ENCODE measurements around the gene HDAC9.

The HDAC9 gene

DNA sequence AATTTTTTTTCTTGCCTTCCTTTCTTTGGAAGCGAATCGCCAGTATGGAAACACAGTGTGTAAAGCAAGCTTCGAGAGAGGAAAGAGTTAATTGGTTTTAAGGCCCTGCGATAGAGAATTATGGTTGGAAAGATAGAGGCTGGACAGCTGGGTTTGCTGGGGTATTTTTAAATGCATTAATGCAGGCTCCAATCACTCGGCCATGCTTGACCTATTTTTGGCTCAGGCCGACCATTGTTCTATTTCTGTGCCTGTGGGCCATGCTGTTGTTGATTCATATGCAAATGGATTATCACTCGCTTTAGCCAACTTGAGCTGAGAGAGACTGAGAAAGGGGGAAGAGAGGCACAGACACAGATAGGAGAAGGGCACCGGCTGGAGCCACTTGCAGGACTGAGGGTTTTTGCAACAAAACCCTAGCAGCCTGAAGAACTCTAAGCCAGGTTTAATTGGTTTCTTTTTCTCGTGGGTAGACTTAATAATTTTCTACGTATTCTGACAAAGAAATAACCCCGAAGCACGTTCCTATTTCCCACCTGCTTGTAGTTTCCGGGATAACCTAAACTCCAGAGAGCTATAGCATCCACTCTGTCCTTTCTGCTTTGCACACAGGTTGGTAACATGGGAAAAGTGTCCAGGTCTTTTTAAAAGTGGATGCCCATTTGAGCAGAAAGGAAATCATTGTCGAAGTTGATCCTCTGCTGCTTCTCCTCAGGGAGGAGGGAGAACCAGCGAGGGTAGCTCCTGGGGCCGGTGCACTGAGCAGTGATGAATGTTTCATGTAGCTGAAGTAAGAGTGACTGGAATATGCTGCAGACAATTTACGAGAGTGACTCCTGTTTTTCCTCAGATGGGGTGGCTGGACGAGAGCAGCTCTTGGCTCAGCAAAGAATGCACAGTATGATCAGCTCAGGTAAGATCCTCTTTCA lies at the start of gene HDAC9:
Gene HDAC9 (plus strand): TSS at position 338 of the 929 bp plus-strand sequence. CDS start 554 bp downstream, at position 892.
- H3K4me3 ChIP-seq (ENCODE audit: low read depth, low read length), result peak within 1 kb of the TSS; percentile 47
- TF ChIP-seq, protein P1, sequence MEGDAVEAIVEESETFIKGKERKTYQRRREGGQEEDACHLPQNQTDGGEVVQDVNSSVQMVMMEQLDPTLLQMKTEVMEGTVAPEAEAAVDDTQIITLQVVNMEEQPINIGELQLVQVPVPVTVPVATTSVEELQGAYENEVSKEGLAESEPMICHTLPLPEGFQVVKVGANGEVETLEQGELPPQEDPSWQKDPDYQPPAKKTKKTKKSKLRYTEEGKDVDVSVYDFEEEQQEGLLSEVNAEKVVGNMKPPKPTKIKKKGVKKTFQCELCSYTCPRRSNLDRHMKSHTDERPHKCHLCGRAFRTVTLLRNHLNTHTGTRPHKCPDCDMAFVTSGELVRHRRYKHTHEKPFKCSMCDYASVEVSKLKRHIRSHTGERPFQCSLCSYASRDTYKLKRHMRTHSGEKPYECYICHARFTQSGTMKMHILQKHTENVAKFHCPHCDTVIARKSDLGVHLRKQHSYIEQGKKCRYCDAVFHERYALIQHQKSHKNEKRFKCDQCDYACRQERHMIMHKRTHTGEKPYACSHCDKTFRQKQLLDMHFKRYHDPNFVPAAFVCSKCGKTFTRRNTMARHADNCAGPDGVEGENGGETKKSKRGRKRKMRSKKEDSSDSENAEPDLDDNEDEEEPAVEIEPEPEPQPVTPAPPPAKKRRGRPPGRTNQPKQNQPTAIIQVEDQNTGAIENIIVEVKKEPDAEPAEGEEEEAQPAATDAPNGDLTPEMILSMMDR (IDR thresholded peaks at IDR 0.05; ENCODE audit: low read depth, low read length), result no peak

DNA sequence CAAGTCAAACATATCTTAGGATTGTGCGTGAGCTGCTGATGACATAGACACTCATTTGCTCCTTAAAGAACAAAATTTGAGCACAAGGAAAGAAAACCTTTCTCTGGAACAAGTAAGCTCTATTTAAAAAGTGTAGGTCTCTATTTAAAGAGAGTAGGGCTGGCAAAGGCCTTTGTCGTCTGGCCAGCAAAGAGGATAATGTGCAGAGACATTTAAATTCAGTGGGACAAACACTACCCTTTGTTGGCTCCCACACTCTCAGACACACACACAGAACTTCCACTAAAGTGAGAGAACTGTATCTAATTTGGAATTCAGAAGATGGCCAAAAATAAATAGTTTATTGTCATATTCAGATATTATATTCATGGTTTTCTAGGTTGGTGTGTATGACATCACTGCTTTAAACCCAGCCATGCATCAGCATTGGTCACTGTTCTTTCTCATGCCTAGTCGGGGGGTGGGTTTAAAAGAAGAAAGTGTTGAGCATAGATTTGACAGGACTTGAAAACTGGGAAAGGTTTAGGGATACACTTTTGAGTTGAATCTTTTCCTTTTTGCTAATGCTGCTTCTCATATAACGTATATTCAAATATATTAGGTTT lies 49.5 kb upstream of the HDAC9 start:
- TF ChIP-seq, protein P1 (IDR thresholded peaks at IDR 0.05; ENCODE audit: low read depth, low read length), result no peak
- H3K4me3 ChIP-seq (ENCODE audit: low read depth, low read length), result no peak overlapping the region

DNA sequence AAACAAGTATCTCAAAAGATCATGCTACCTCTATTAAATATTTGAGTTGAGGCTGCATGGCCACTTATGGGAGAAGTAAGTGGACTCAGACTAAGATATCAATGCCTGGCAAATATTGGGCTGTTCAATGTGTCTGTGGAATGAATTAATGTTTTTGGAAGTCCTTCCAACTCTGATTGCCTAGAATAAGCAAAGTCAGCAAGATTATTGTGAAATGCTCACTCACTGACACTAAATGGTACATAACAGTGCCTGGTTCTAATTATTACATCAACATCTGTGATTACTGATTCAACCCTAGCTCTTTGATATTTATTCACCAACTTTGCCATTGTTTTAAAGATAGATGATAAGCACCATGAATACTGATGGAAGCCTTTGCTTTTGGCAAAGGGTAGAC lies 45.5 kb upstream of the HDAC9 start:
- no peak overlapping the region for H3K4me3 ChIP-seq (ENCODE audit: low read depth, low read length)
- TF ChIP-seq, protein P1 (IDR thresholded peaks at IDR 0.05; ENCODE audit: low read depth, low read length), result no peak

DNA sequence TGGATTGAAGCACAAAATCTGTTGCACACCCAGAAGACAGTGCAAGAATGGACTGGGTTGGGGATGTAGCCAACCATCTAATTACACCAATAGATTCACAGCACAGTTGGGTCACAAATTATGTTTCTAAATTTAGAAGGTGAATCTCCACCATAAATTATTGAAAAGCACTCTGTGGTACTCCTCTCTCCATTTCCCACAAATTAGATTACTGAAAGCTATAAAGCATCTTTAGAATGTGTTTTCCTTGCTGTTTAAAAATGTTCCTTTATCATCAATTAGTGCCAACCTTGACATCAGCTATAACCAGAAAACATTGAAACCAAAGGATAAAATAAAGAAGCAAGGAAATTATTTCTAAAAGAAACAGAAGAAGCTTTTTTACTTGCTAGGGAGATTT lies 39.9 kb upstream of the HDAC9 start:
- H3K4me3 ChIP-seq (ENCODE audit: low read depth, low read length), result no peak overlapping the region
- TF ChIP-seq, protein P1 (IDR thresholded peaks at IDR 0.05; ENCODE audit: low read depth, low read length), result no peak

DNA sequence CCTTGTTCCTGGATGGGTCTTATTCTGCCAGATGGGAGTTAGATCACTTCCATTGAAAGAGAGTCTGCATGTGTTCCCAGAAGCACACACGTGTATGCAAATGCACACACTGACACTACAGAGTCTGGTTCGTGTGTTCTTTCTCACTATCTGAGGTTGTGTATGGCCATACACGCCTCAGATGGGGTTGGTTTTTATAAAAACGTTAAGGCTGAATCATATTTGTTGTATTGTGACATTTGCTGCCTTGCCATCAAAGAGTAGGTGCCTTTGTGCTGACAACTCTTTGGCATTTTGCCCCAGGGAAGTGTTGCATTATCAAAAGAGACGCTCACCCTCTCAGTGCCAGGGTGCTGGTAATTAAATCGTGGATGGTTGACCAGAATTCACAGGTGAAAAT lies 37.7 kb upstream of the HDAC9 start:
- TF ChIP-seq, protein P1 (IDR thresholded peaks at IDR 0.05; ENCODE audit: low read depth, low read length), result no peak
- H3K4me3 ChIP-seq (ENCODE audit: low read depth, low read length), result no peak overlapping the region

DNA sequence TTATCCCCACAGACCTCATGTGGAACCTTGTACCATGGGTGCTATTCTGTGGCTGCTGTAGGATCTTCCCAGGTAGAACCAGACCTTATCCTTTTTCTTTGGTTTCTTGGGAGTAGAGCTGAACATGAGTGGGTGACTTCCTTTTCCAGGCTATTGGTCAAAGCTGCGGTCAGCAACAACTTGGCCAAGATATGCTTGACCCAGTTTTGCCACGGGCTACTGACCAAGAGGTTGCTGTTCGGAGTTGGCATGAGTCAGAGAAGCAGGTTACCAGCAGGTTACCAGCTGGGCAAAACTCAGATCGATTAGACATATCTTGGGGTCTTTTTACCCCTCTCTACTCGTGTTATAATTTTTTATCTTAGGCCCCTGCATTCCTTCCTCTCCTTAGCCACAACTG lies 36.7 kb upstream of the HDAC9 start:
- TF ChIP-seq, protein P1 (IDR thresholded peaks at IDR 0.05; ENCODE audit: low read depth, low read length), result no peak
- H3K4me3 ChIP-seq (ENCODE audit: low read depth, low read length), result no peak overlapping the region
